DMS153 treated with DMSO at 0.1 percent for 48 hours (cell line): ENCODE data around the gene HBE1.

Source experiments
- DNase-seq: peaks from one replicate; lab custom pipeline; 2025; ENCODE audit not compliant: unreplicated experiment; lab: John Stamatoyannopoulos, UW

The HBE1 gene

DNA sequence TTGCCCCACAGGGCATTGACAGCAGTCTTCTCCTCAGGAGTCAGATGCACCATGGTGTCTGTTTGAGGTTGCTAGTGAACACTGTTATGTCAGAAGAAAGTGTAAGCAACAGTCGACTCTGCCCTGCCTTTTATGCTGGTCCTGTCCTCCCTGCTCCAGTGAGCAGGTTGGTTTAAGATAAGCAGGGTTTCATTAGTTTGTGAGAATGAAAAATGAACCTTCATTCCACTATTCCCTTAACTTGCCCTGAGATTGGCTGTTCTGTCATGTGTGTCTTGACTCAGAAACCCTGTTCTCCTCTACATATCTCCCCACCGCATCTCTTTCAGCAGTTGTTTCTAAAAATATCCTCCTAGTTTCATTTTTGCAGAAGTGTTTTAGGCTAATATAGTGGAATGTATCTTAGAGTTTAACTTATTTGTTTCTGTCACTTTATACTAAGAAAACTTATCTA is 35.3 kb downstream of the HBE1 start, which contains the start of gene HBD:
TSS of gene HBD (minus strand) at position 103 of the 454 bp plus-strand sequence. CDS start at position 53, 50 bp downstream.
- DNase-seq, result no peak

DNA sequence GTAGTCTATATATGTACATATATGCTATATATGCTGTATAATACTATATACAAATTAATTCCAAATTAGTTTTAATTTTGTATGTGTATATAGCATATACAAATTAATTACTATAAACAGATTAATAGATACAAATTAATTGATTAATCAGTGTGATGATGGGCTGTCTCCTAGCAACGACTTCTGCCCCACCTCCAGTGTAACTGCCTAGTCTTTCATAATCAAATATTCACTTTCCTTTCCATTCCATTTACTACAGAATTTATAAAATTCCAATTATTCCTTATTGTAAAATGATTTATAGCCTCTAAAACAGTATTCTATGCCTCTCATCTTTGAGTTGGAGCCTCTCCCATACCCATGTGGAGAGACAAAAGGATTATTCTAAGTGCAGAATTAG is 36.4 kb downstream of the HBE1 start:
- no peak for DNase-seq

DNA sequence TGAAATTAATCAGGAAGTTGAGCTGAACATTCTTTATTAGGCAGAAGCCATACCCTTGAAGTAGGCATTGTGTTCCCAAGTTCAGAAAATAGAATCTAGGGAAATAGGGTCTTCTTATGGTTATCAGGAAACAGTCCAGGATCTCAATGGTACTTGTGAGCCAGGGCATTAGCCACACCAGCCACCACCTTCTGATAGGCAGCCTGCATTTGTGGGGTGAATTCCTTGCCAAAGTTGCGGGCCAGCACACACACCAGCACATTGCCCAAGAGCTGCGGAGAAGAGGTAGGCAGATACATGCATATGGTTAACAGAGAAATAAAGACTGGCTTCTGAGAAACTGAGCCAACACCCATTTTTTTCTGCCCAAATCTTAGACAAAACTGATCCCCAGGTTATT is 36.9 kb downstream of the HBE1 start:
- no peak for DNase-seq

DNA sequence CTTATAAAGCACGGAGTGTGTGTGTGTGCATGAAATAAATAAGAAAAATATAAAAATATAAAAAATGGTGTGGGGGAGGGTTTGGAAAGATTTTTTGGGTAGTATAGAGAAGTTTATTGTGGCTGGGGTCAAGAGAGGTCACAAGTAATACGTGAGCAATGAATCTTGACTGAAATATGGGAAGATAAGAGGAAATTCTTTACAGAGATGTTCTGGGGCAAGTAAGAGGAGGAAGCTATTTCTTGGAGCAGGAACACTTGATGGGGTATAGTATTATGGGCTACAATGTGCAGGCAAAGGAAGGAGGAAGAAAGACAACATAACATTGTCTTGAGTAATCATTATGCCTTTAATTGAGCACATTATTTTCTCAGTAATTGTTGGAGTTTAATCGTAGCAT is 37.6 kb downstream of the HBE1 start:
- DNase-seq, result no peak

DNA sequence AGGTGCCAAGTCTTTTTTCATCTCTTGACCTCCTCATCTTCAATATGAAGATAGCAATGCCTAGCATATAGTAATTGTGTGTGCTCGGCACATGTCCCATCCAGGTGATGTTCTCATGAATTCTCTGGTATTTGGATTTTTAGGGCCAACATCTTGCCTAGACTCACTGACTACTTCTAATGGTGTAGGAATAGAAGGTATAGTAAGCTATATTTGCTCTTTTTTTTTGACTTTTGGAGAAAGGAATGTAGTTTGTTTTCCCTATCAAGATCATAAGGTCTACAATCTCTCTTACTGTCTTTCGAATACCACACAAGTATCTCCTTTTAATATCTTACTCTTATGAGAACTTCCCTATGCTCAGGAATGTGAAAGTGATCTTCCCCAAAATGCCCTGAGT is 38.6 kb downstream of the HBE1 start:
- DNase-seq, result no peak

DNA sequence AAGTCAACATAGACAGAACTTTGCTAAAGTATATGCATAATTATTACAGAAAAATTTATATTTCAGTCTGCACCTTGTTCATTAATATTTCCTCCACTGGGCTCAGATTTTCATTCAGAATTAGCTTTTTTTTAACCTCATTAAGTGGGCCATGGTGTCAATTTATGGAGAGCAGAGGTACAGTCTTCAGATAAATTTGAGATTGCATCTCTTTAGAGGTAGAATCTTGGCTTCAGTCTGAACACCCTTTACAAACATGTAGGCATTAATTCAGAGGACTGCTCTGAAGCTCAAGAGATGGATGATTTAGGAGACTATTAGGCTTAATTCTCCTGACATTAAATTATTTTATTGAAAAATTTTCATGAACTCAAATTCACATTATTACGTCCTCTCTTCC is 39.5 kb downstream of the HBE1 start:
- no peak for DNase-seq

DNA sequence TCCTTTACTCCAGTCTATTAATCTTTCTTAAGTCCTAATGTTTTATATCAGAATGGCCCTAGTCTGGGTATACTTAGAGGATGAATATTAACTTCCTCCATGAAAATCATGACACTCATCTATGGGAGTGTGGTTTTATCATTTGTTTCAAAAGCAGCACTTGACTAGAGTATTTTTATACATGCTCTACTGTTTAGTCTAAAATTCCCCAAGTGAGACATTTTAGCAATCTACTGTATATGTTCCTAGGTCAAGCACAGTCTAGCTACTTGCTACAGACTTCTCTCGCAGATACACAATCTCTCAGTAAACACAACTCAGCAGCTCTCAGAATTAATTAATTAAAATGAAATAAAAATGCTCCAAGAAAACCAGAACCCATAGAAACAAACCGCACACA is 39.9 kb downstream of the HBE1 start:
- DNase-seq, result no peak

DNA sequence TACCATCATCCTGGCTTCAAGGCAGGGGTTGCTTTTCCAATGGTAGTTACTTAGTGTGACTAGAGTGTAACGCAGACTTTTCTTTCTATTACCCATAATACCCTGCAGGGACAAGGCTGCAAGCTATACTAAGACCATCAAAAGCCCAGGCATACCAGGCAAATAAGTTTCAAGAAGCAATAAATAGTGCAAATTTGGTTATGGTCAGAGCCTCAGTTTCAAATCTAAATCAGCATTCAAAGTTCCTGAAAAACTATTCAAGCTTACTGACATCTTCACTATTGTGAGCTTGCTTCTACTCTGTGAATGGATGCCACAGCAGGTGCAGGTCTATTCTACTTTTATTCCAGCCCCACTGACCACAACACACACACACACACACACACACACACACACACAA is 40.4 kb downstream of the HBE1 start:
- DNase-seq, result no peak

DNA sequence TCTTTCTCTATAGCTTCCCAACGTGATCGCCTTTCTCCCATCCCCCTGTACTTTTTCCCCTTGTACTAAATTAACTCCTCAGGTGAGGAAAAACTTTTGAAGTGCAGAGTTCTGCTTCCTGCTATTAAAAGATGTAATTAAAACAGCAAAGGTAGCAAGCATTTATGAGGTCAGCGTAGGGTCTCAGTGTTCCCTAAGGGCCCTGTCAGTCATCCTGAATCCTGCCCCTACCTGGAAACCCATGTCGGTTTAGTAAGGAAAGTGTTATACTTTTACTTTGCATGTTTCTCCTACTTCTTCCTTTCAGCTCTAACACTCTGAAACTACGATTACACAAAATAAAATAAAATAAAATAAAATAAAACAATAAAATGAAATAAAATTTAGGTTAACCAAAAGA is 41.6 kb downstream of the HBE1 start:
- DNase-seq, result no peak

DNA sequence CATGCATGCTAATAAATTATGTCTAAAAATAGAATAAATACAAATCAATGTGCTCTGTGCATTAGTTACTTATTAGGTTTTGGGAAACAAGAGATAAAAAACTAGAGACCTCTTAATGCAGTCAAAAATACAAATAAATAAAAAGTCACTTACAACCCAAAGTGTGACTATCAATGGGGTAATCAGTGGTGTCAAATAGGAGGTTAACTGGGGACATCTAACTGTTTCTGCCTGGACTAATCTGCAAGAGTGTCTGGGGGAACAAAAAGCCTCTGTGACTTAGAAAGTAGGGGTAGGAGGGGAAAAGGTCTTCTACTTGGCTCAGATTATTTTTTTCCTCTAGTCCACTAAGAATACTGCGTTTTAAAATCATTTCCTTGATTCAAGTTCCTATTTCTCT is 42.1 kb downstream of the HBE1 start:
- no peak for DNase-seq

DNA sequence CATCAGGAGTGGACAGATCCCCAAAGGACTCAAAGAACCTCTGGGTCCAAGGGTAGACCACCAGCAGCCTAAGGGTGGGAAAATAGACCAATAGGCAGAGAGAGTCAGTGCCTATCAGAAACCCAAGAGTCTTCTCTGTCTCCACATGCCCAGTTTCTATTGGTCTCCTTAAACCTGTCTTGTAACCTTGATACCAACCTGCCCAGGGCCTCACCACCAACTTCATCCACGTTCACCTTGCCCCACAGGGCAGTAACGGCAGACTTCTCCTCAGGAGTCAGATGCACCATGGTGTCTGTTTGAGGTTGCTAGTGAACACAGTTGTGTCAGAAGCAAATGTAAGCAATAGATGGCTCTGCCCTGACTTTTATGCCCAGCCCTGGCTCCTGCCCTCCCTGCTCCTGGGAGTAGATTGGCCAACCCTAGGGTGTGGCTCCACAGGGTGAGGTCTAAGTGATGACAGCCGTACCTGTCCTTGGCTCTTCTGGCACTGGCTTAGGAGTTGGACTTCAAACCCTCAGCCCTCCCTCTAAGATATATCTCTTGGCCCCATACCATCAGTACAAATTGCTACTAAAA is 42.9 kb downstream of the HBE1 start, which contains the start of gene HBB:
TSS of gene HBB (minus strand) at position 340 of the 579 bp plus-strand sequence. CDS start at position 290, 50 bp downstream.
- DNase-seq, result no peak

DNA sequence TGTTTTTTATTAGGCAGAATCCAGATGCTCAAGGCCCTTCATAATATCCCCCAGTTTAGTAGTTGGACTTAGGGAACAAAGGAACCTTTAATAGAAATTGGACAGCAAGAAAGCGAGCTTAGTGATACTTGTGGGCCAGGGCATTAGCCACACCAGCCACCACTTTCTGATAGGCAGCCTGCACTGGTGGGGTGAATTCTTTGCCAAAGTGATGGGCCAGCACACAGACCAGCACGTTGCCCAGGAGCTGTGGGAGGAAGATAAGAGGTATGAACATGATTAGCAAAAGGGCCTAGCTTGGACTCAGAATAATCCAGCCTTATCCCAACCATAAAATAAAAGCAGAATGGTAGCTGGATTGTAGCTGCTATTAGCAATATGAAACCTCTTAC is 44.3 kb downstream of the HBE1 start:
- no peak for DNase-seq

DNA sequence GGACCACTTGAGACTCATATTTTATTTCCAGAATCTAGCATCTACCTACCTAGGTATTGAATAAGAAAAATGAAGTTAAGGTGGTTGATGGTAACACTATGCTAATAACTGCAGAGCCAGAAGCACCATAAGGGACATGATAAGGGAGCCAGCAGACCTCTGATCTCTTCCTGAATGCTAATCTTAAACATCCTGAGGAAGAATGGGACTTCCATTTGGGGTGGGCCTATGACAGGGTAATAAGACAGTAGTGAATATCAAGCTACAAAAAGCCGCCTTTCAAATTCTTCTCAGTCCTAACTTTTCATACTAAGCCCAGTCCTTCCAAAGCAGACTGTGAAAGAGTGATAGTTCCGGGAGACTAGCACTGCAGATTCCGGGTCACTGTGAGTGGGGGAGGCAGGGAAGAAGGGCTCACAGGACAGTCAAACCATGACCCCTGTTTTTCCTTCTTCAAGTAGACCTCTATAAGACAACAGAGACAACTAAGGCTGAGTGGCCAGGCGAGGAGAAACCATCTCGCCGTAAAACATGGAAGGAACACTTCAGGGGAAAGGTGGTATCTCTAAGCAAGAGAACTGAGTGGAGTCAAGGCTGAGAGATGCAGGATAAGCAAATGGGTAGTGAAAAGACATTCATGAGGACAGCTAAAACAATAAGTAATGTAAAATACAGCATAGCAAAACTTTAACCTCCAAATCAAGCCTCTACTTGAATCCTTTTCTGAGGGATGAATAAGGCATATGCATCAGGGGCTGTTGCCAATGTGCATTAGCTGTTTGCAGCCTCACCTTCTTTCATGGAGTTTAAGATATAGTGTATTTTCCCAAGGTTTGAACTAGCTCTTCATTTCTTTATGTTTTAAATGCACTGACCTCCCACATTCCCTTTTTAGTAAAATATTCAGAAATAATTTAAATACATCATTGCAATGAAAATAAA is 44.9 kb downstream of the HBE1 start:
- no peak for DNase-seq

DNA sequence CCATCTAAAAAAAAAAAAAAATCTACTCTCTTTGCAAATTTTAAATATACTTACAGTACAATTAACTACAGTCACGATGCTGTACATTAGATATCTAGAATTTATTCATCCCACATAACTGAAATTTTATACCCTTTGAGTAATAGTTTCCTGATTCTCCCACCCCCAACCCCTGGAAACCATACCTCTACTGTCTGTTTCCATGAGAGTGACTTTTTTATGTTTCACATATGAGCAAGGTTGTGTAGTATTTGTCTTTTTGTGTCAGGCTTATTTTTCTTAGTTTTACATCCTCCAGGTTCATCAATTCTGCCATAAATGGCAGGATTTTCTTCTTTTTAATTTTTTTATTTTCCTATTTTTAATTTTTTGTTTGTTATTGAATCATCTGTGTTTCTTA is 46.1 kb downstream of the HBE1 start:
- DNase-seq, result no peak

DNA sequence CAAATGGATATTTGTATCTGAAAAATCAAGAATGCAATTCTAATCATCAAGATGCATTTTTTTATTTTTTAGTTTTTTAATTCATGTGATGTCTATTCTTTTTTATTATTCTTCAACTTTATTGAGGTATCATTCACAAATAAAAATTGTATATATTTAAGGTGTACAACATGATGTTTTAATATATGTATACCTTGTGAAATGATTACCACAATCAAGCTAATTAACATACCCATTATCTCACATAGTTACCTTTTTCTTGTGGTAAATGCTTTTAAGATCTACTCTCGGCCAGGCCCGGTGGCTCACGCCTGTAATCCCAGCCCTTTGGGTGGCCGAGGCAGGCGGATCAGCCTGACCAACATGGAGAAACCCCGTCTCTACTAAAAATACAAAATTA is 46.6 kb downstream of the HBE1 start:
- DNase-seq, result no peak
